ENCODE results near the gene PTCSC3. TPM values are rescaled to one million over a fixed set of nuclear protein-coding genes. Genes with fewer than 3 reads are reported as not detected.
A peak's percentile ranks its signal among the peaks of the same experiment; 100 is the strongest.

Gene PTCSC3
- polyA plus RNA-seq, 2 of the 4 experiments (the other 2 are of a cell fraction) = not detected

GRCh38 chr14:36087411-36087810 lies 89.1 kb downstream of the PTCSC3 start:
- POLR2A ChIA-PET = no interaction called here
- 85% methylated on average over 3 of the region's 3 CpGs for WGBS (ENCODE audit: missing lambda C conversion rate)
- FAIRE-seq = peak; percentile 63
- no peaks in the 10 kb centered on the region for H3K9me3 ChIP-seq
- CTCF ChIA-PET = interaction anchor here (2.5 kb wide), 1 partner anchor 17 kb away, joined by 12 read pairs; no protein-coding TSS in a partner anchor
- peaks cover 24% of the 10 kb centered on the region for H3K4me1 ChIP-seq
- TF ChIP-seq CHD2 (IDR thresholded peaks at IDR 0.05; ENCODE audit: low read length, partially characterized antibody) = no peak
- no peak overlapping the region for H3K4me2 ChIP-seq
- no peak overlapping the region for H3K27ac ChIP-seq
- ATAC-seq = no peak
- no peak overlapping the region for H3K4me3 ChIP-seq
- DNase-seq (ENCODE audit: low read depth in 1 of 2, low spot score in 1 of 2) = no peak

GRCh38 chr14:36086629-36087395 lies 89.7 kb downstream of the PTCSC3 start:
- Histone ChIP-seq H3K4me2 (no peak overlapping the region), H3K4me1 (peaks cover 18% of the 10 kb centered on the region), H3K9me3 (no peaks in the 10 kb centered on the region), H3K4me3 (no peak overlapping the region), H3K27ac (no peak overlapping the region)
- DNase-seq (ENCODE audit: low read depth in 1 of 2, low spot score in 1 of 2) (no peak), FAIRE-seq (no peak), ATAC-seq (no peak)
- CTCF ChIA-PET = interaction anchor here (1.2 to 2.5 kb wide), 2 partner anchors 17 to 439 kb away, joined by 4 to 12 read pairs; no protein-coding TSS in a partner anchor
- TF ChIP-seq FOSL2 (IDR thresholded peaks at IDR 0.05) = no peak
- TF ChIP-seq FOSL2 (CRISPR knock-in tag; IDR thresholded peaks at IDR 0.05) = no peak
- no peak for TF ChIP-seq REST (IDR thresholded peaks at IDR 0.05)
- no peak for TF ChIP-seq EP300 (IDR thresholded peaks at IDR 0.05)
- TF ChIP-seq SREBF2 (IDR thresholded peaks at IDR 0.05) = no peak
- TF ChIP-seq CEBPB (IDR thresholded peaks at IDR 0.05) = no peak
- no peak for TF ChIP-seq E2F6 (IDR thresholded peaks at IDR 0.05; ENCODE audit: borderline replicate concordance, low read depth)
- no peak for TF ChIP-seq NR3C1 (IDR thresholded peaks at IDR 0.05)
- TF ChIP-seq CHD4 (IDR thresholded peaks at IDR 0.05; ENCODE audit: borderline replicate concordance) = no peak
- TF ChIP-seq NPAS2 (CRISPR knock-in tag; IDR thresholded peaks at IDR 0.05; ENCODE audit: borderline replicate concordance) = no peak
- no peak for TF ChIP-seq EHF (CRISPR knock-in tag; IDR thresholded peaks at IDR 0.05)
- no peak for TF ChIP-seq ZSCAN20 (CRISPR knock-in tag; IDR thresholded peaks at IDR 0.05)
- TF ChIP-seq JUN (IDR thresholded peaks at IDR 0.05) = no peak
- TF ChIP-seq RARB (CRISPR knock-in tag; IDR thresholded peaks at IDR 0.05) = no peak
- POLR2A ChIA-PET = no interaction called here
- 7% methylated on average over 1 of the region's 1 CpG for WGBS (ENCODE audit: missing lambda C conversion rate)

- ChIA-PET CTCF (interaction anchor here (1.2 to 2.5 kb wide), 2 partner anchors 16 to 440 kb away, joined by 4 to 12 read pairs; no protein-coding TSS in a partner anchor), POLR2A (no interaction called here)
- 58% methylated on average over 6 of the region's 6 CpGs for WGBS (ENCODE audit: missing lambda C conversion rate)
- Histone ChIP-seq H3K9me3 (no peaks in the 10 kb centered on the region), H3K4me1 (peaks cover 11% of the 10 kb centered on the region), H3K4me3 (no peak overlapping the region), H3K27ac (0 out of 6 replicates have a peak overlapping the region, but pooled peaks of 1 of the 2 experiments have one; percentile 14), H3K4me2 (no peak overlapping the region)
- DNase-seq (ENCODE audit: low read depth in 1 of 2, low spot score in 1 of 2) (no peak), FAIRE-seq (no peak), ATAC-seq (no peak)
- no peak for TF ChIP-seq ZC3H11A (IDR thresholded peaks at IDR 0.05)
- no peak for TF ChIP-seq NR3C1 (IDR thresholded peaks at IDR 0.05)
- no peak for TF ChIP-seq RAD21 (conservative IDR thresholded peaks at IDR 0.05 in 1 of 2, IDR thresholded peaks at IDR 0.05 in 1 of 2)
- TF ChIP-seq KDM1A (IDR thresholded peaks at IDR 0.05; ENCODE audit: low read depth) = no peak
- no peak for TF ChIP-seq FOSL2 (IDR thresholded peaks at IDR 0.05)
- no peak for TF ChIP-seq FOSL2 (CRISPR knock-in tag; IDR thresholded peaks at IDR 0.05)
These were observed 90.7 kb downstream of the PTCSC3 start for GRCh38 chr14:36085861-36086260.

Other genes starting within 250 kb of the PTCSC3 start
- gene MBIP, start 143.9 kb upstream of the PTCSC3 start, polyA plus RNA-seq (2011; rRNA removed) = 24.3 and 33.1 TPM in 2 replicates
- 16.5 to 17.4 TPM (median 17.0 TPM) in 3 replicates for gene MBIP, start 143.9 kb upstream of the PTCSC3 start, polyA plus RNA-seq (2017; fragmentation: RNase III; extraction: RNeasy Plus Mini Kit Qiagen cat#74134 plus additional on column Dnase treatment)